ENCODE measurements around the gene KNL1.
"Not testable (repeated sequence)": the region's sequence is repeated elsewhere in the genome, so short reads cannot be mapped to it uniquely, and the experiment has no call there.

KNL1 gene

GRCh38 chr15:40660686-40661085, 66.6 kb downstream of the KNL1 start:
- 0 out of 2 replicates have a peak, but pooled peaks cover 6% of the 10 kb centered on the region for H3F3A ChIP-seq (ENCODE audit: insufficient read depth)
- H3K4me2 ChIP-seq (ENCODE audit: low read depth, low read length, poor library complexity, severe bottlenecking), result no peak overlapping the region
- no peak overlapping the region for H3K27ac ChIP-seq (ENCODE audit: low read depth, low read length)
- H2AFZ ChIP-seq (ENCODE audit: low read depth, low read length, severe bottlenecking), result no peak overlapping the region
- H4K20me1 ChIP-seq (ENCODE audit: low read depth, low read length), result no peaks in the 10 kb centered on the region
- no peaks in the 10 kb centered on the region for H3K79me2 ChIP-seq (ENCODE audit: insufficient read depth, low read length)
- no peaks in the 10 kb centered on the region for H3K27me3 ChIP-seq (ENCODE audit: low read length)
- peaks cover 30% of the 10 kb centered on the region for H3K36me3 ChIP-seq (ENCODE audit: low read length)
- H3K9ac ChIP-seq (ENCODE audit: low read length), result no peak overlapping the region
- no peaks in the 10 kb centered on the region for H3K9me3 ChIP-seq (ENCODE audit: insufficient read depth, low read length)
- no peak for TF ChIP-seq EZH2phosphoT487 (conservative IDR thresholded peaks at IDR 0.05; ENCODE audit: low read length)
- H3K9me2 ChIP-seq (replicated peaks; ENCODE audit: insufficient read depth, low read length), result no peaks in the 10 kb centered on the region
- H3K4me3 ChIP-seq (ENCODE audit: insufficient read depth, low read length, poor library complexity, severe bottlenecking), result no peak overlapping the region

DNA sequence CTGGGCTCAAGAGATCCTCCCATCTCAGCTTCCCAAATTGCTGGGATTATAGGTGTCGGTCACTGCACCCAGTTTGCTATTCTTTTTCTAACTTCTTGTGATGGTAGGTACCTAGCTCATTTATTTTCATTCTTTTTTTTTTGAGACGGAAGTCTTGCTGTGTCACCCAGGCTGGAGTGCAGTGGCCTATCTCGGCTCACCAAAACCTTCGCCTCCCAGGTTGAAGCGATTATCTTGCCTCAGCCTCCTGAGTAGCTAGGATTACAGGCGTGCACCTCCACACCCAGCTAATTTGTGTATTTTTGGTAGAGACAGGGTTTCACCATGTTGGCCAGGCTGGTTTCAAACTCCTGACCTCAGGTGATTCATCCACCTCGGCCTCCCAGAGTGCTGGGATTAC, 70.9 kb downstream of the KNL1 start:
- no peaks in the 10 kb centered on the region for H3K79me2 ChIP-seq (ENCODE audit: insufficient read depth, low read length)
- H3K36me3 ChIP-seq (ENCODE audit: low read length), result peaks cover 21% of the 10 kb centered on the region; the same call in 1 of the 2 replicates
- no peak for TF ChIP-seq CTCF (IDR thresholded peaks at IDR 0.05; ENCODE audit: insufficient read depth, low read length, poor library complexity, severe bottlenecking)
- no peak for TF ChIP-seq EZH2phosphoT487 (conservative IDR thresholded peaks at IDR 0.05; ENCODE audit: low read length)
- H3K4me2 ChIP-seq (ENCODE audit: low read depth, low read length, poor library complexity, severe bottlenecking), result no peak overlapping the region
- H3F3A ChIP-seq (ENCODE audit: insufficient read depth), result 0 out of 2 replicates have a peak, but pooled peaks cover 6% of the 10 kb centered on the region
- H3K4me3 ChIP-seq (ENCODE audit: insufficient read depth, low read length, poor library complexity, severe bottlenecking), result no peak overlapping the region
- no peaks in the 10 kb centered on the region for H4K20me1 ChIP-seq (ENCODE audit: low read depth, low read length)
- no peak overlapping the region for H3K9ac ChIP-seq (ENCODE audit: low read length)
- no peaks in the 10 kb centered on the region for H3K9me2 ChIP-seq (replicated peaks; ENCODE audit: insufficient read depth, low read length)
- no peak overlapping the region for H2AFZ ChIP-seq (ENCODE audit: low read depth, low read length, severe bottlenecking)
- no peaks in the 10 kb centered on the region for H3K9me3 ChIP-seq (ENCODE audit: insufficient read depth, low read length)
- no peaks in the 10 kb centered on the region for H3K27me3 ChIP-seq (ENCODE audit: low read length)
- no peak overlapping the region for H3K27ac ChIP-seq (ENCODE audit: low read depth, low read length)

GRCh38 chr15:40676290-40676689, 82.2 kb downstream of the KNL1 start:
- not testable (repeated sequence) for H3K27me3 ChIP-seq (ENCODE audit: low read length); H3K4me2 ChIP-seq (ENCODE audit: low read depth, low read length, poor library complexity, severe bottlenecking); H3K27ac ChIP-seq (ENCODE audit: low read depth, low read length); H3K9ac ChIP-seq (ENCODE audit: low read length); H4K20me1 ChIP-seq (ENCODE audit: low read depth, low read length); H3K79me2 ChIP-seq (ENCODE audit: insufficient read depth, low read length); H3K4me3 ChIP-seq (ENCODE audit: insufficient read depth, low read length, poor library complexity, severe bottlenecking); H3K36me3 ChIP-seq (ENCODE audit: low read length); H3K9me2 ChIP-seq (replicated peaks; ENCODE audit: insufficient read depth, low read length); H3K9me3 ChIP-seq (ENCODE audit: insufficient read depth, low read length); H2AFZ ChIP-seq (ENCODE audit: low read depth, low read length, severe bottlenecking)
- H3F3A ChIP-seq (ENCODE audit: insufficient read depth), result peaks cover 41% of the 10 kb centered on the region

GRCh38 chr15:40676906-40677305, 82.9 kb downstream of the KNL1 start:
- not testable (repeated sequence) for H3K36me3 ChIP-seq (ENCODE audit: low read length); H3K4me2 ChIP-seq (ENCODE audit: low read depth, low read length, poor library complexity, severe bottlenecking); H4K20me1 ChIP-seq (ENCODE audit: low read depth, low read length); H3K9me3 ChIP-seq (ENCODE audit: insufficient read depth, low read length); H3K4me3 ChIP-seq (ENCODE audit: insufficient read depth, low read length, poor library complexity, severe bottlenecking); H3K9me2 ChIP-seq (replicated peaks; ENCODE audit: insufficient read depth, low read length); H3K27me3 ChIP-seq (ENCODE audit: low read length); H3K9ac ChIP-seq (ENCODE audit: low read length); H3K27ac ChIP-seq (ENCODE audit: low read depth, low read length); H2AFZ ChIP-seq (ENCODE audit: low read depth, low read length, severe bottlenecking); H3K79me2 ChIP-seq (ENCODE audit: insufficient read depth, low read length)
- H3F3A ChIP-seq (ENCODE audit: insufficient read depth), result peaks cover 41% of the 10 kb centered on the region

- no peaks in the 10 kb centered on the region for H4K20me1 ChIP-seq (ENCODE audit: low read depth, low read length)
- H3K9ac ChIP-seq (ENCODE audit: low read length), result peak overlapping the region; percentile 28
- peaks cover 21% of the 10 kb centered on the region for H3F3A ChIP-seq (ENCODE audit: insufficient read depth)
- H3K27me3 ChIP-seq (ENCODE audit: low read length), result no peaks in the 10 kb centered on the region
- no peaks in the 10 kb centered on the region for H3K79me2 ChIP-seq (ENCODE audit: insufficient read depth, low read length)
- H3K27ac ChIP-seq (ENCODE audit: low read depth, low read length), result peak overlapping the region; percentile 94
- H2AFZ ChIP-seq (ENCODE audit: low read depth, low read length, severe bottlenecking), result peak overlapping the region; percentile 28
- TF ChIP-seq EZH2phosphoT487 (conservative IDR thresholded peaks at IDR 0.05; ENCODE audit: low read length), result no peak
- no peak for TF ChIP-seq CTCF (IDR thresholded peaks at IDR 0.05; ENCODE audit: insufficient read depth, low read length, poor library complexity, severe bottlenecking)
- no peaks in the 10 kb centered on the region for H3K9me3 ChIP-seq (ENCODE audit: insufficient read depth, low read length)
- H3K36me3 ChIP-seq (ENCODE audit: low read length), result no peaks in the 10 kb centered on the region
- H3K4me2 ChIP-seq (ENCODE audit: low read depth, low read length, poor library complexity, severe bottlenecking), result peak overlapping the region; percentile 58
- no peak overlapping the region for H3K4me3 ChIP-seq (ENCODE audit: insufficient read depth, low read length, poor library complexity, severe bottlenecking)
- H3K9me2 ChIP-seq (replicated peaks; ENCODE audit: insufficient read depth, low read length), result no peaks in the 10 kb centered on the region
Measured at GRCh38 chr15:40680151-40680550, 86.1 kb downstream of the KNL1 start.

DNA sequence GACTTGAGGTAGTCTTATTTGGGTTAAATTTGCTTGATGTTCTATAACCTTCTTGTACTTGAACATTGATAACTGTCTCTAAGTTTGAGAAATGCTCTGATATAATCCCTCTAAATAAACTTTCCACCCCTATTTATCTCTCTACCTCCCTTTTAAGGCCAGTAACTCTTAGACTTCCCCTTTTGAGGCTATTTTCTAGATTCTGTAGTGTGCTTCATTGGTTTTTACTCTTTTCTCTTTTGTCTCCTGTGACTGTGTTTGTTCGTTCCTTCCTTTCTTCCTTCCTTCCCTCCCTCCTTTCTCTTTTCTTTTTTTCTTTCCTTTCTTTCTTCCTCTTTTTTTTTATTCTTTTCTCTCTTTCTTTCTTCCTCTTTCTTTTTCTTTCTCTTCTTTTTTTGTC, 86.9 kb downstream of the KNL1 start:
- Histone ChIP-seq H3F3A (ENCODE audit: insufficient read depth) (peaks cover 21% of the 10 kb centered on the region), H2AFZ (ENCODE audit: low read depth, low read length, severe bottlenecking) (peak overlapping the region; percentile 28), H3K9ac (ENCODE audit: low read length) (peak overlapping the region; percentile 28), H3K27ac (ENCODE audit: low read depth, low read length) (peak overlapping the region; percentile 94), H3K4me2 (ENCODE audit: low read depth, low read length, poor library complexity, severe bottlenecking) (peak overlapping the region; percentile 58)
- not testable (repeated sequence) for H3K36me3 ChIP-seq (ENCODE audit: low read length); H3K9me3 ChIP-seq (ENCODE audit: insufficient read depth, low read length); H3K27me3 ChIP-seq (ENCODE audit: low read length); H3K9me2 ChIP-seq (replicated peaks; ENCODE audit: insufficient read depth, low read length); H3K79me2 ChIP-seq (ENCODE audit: insufficient read depth, low read length); H4K20me1 ChIP-seq (ENCODE audit: low read depth, low read length); H3K4me3 ChIP-seq (ENCODE audit: insufficient read depth, low read length, poor library complexity, severe bottlenecking)

All from SU-DHL-6 (cell line).